Large intestine (tissue), 3 donors: ENCODE data around the gene BDH1. TPM values are rescaled to one million over a fixed set of nuclear protein-coding genes. Genes with fewer than 3 reads are reported as not detected.
"Not testable (repeated sequence)": the region's sequence is repeated elsewhere in the genome, so short reads cannot be mapped to it uniquely, and the experiment has no call there.

ENCODE experiments used
- DNase-seq, 2 donors: peaks; one replicate each; pipeline versions ENCODE4 v3.0.0 to v3.0.0-alpha.2; 2013
- H3K27ac ChIP-seq: one replicate; pipeline ENCODE4 v1.5.1; 2013; ENCODE audit warnings: low read length
- H3K27me3 ChIP-seq: 2 replicates; pipeline ENCODE4 v1.6.1; 2013; ENCODE audit warnings: low read length; ENCODE audit not compliant: control insufficient read depth, insufficient read depth
- H3K36me3 ChIP-seq: 2 replicates; pipeline ENCODE4 v1.6.1; 2013; ENCODE audit warnings: low read length; ENCODE audit not compliant: control insufficient read depth, insufficient read depth
- H3K4me1 ChIP-seq: one replicate; pipeline ENCODE4 v1.6.1; 2013; ENCODE audit warnings: low read length; ENCODE audit not compliant: control insufficient read depth, insufficient read depth
- H3K4me3 ChIP-seq: one replicate; pipeline ENCODE4 v1.5.1; 2013; ENCODE audit warnings: low read length
- H3K9me3 ChIP-seq: one replicate; pipeline ENCODE4 v1.6.1; 2013; ENCODE audit warnings: mild to moderate bottlenecking, low read depth, low read length, moderate library complexity; ENCODE audit not compliant: control insufficient read depth
- WGBS: methylation state at CpG from one replicate; pipeline ENCODE4 v1.1.5; 2013; ENCODE audit warnings: low lambda C conversion rate; ENCODE audit not compliant: insufficient coverage; 5-methylcytosine and 5-hydroxymethylcytosine counted together
- polyA plus RNA-seq: library from polyadenylated mRNA; unstranded; fragments of 120-200 nt; gene quantifications from one replicate; pipeline ENCODE4 v1.2.1, GENCODE V29; 2013

The BDH1 gene
- polyA plus RNA-seq, 1 donor, result 71.0 TPM

- H3K27ac ChIP-seq, result peak overlapping the region; percentile 99
- peaks cover 6% of the 10 kb centered on the region for H3K36me3 ChIP-seq
- peak overlapping the region; percentile 1 for H3K4me3 ChIP-seq
- no peaks in the 10 kb centered on the region for H3K9me3 ChIP-seq
- WGBS, result 90% methylated on average over 3 of the region's 18 CpGs
- peaks cover 43% of the 10 kb centered on the region for H3K4me1 ChIP-seq
- H3K27me3 ChIP-seq, result no peaks in the 10 kb centered on the region
- DNase-seq, result peak in 1 of 2 donors; percentile 66
Measured at GRCh38 chr3:197521277-197522182, 34.2 kb downstream of the BDH1 start.

GRCh38 chr3:197520311-197521276, 35.2 kb downstream of the BDH1 start:
- no CpG with 5 or more reads among the region's 31 CpGs for WGBS
- Histone ChIP-seq H3K27me3 (no peaks in the 10 kb centered on the region), H3K4me3 (peak overlapping the region; percentile 25), H3K4me1 (peaks cover 52% of the 10 kb centered on the region), H3K27ac (peak overlapping the region; percentile 99), H3K9me3 (no peaks in the 10 kb centered on the region), H3K36me3 (peaks cover 3% of the 10 kb centered on the region)
- peak; percentile 94 to 98 for DNase-seq

GRCh38 chr3:197519801-197520211, 36.0 kb downstream of the BDH1 start:
- no peaks in the 10 kb centered on the region for H3K27me3 ChIP-seq
- peaks cover 6% of the 10 kb centered on the region for H3K36me3 ChIP-seq
- H3K9me3 ChIP-seq, result no peaks in the 10 kb centered on the region
- DNase-seq, result no peak
- peak overlapping the region; percentile 99 for H3K27ac ChIP-seq
- H3K4me3 ChIP-seq, result no peak overlapping the region
- peaks cover 59% of the 10 kb centered on the region for H3K4me1 ChIP-seq
- no CpG with 5 or more reads among the region's 18 CpGs for WGBS

GRCh38 chr3:197518881-197519421, 36.8 kb downstream of the BDH1 start:
- Histone ChIP-seq H3K4me3 (no peak overlapping the region), H3K36me3 (peaks cover 6% of the 10 kb centered on the region), H3K4me1 (peaks cover 67% of the 10 kb centered on the region), H3K9me3 (no peaks in the 10 kb centered on the region), H3K27me3 (no peaks in the 10 kb centered on the region), H3K27ac (peak overlapping the region; percentile 23)
- 80% methylated on average over 1 of the region's 6 CpGs for WGBS
- no peak for DNase-seq

GRCh38 chr3:197517922-197518683, 37.7 kb downstream of the BDH1 start:
- H3K4me3 ChIP-seq, H3K27me3 ChIP-seq, H3K27ac ChIP-seq, H3K9me3 ChIP-seq, H3K36me3 ChIP-seq, DNase-seq: not testable (repeated sequence)
- WGBS, result no CpG with 5 or more reads among the region's 10 CpGs
- H3K4me1 ChIP-seq, result peaks cover 76% of the 10 kb centered on the region

- peak overlapping the region; percentile 50 for H3K27ac ChIP-seq
- WGBS, result no CpG with 5 or more reads among the region's 12 CpGs
- not testable (repeated sequence) for DNase-seq
Measured at GRCh38 chr3:197516890-197517606, 38.7 kb downstream of the BDH1 start.

GRCh38 chr3:197516517-197516889, 39.3 kb downstream of the BDH1 start:
- peak; percentile 61 to 78 for DNase-seq
- no CpG with 5 or more reads among the region's 6 CpGs for WGBS
- peak overlapping the region; percentile 50 for H3K27ac ChIP-seq
- H3K36me3 ChIP-seq, result peaks cover 16% of the 10 kb centered on the region
- no peak overlapping the region for H3K4me3 ChIP-seq
- H3K4me1 ChIP-seq, result peaks cover 75% of the 10 kb centered on the region
- no peaks in the 10 kb centered on the region for H3K9me3 ChIP-seq
- H3K27me3 ChIP-seq, result no peaks in the 10 kb centered on the region

More at GRCh38 chr3:197516890-197517606, 38.7 kb downstream of the BDH1 start:
- H3K27me3 ChIP-seq, H3K9me3 ChIP-seq, H3K4me3 ChIP-seq: not testable (repeated sequence)
- peaks cover 11% of the 10 kb centered on the region for H3K36me3 ChIP-seq
- peaks cover 76% of the 10 kb centered on the region for H3K4me1 ChIP-seq

- H3K36me3 ChIP-seq, result peaks cover 19% of the 10 kb centered on the region
- H3K9me3 ChIP-seq, result no peaks in the 10 kb centered on the region
- peaks cover 61% of the 10 kb centered on the region for H3K4me1 ChIP-seq
- no peak for DNase-seq
- H3K27ac ChIP-seq, result peak overlapping the region; percentile 81
- WGBS, result no CpG with 5 or more reads among the region's 10 CpGs
- no peaks in the 10 kb centered on the region for H3K27me3 ChIP-seq
- no peak overlapping the region for H3K4me3 ChIP-seq
Measured at GRCh38 chr3:197514786-197515355, 40.9 kb downstream of the BDH1 start.
